Skeletal muscle tissue (tissue), 4 donors: ENCODE results near the gene SPDL1. TPM values are rescaled to one million over a fixed set of nuclear protein-coding genes. Genes with fewer than 3 reads are reported as not detected.

Experiments used
- H3K27ac ChIP-seq: one replicate; pipeline ENCODE4 v1.7.0; 2013; ENCODE audit warnings: mild to moderate bottlenecking, low read depth, low read length, inconsistent platforms
- H3K27me3 ChIP-seq, 3 donors: one replicate each; pipeline ENCODE4 v1.7.0; 2013; ENCODE audit warnings: low read length in 3 of 3; ENCODE audit not compliant: control insufficient read depth in 3 of 3, insufficient read depth in 3 of 3
- H3K36me3 ChIP-seq, 3 donors: one replicate each; pipeline ENCODE4 v1.7.0; 2013; ENCODE audit warnings: low read length in 3 of 3; ENCODE audit not compliant: control insufficient read depth in 3 of 3, insufficient read depth in 3 of 3
- H3K4me1 ChIP-seq, 3 donors: one replicate each; pipeline ENCODE4 v1.7.0; 2013; ENCODE audit warnings: low read length in 3 of 3, mild to moderate bottlenecking in 3 of 3; ENCODE audit not compliant: control insufficient read depth in 3 of 3, insufficient read depth in 3 of 3
- H3K4me3 ChIP-seq, 3 donors: one replicate each; pipeline ENCODE4 v1.7.0; 2013; ENCODE audit warnings: low read length in 3 of 3
- H3K9ac ChIP-seq, 3 donors: one replicate each; pipeline ENCODE4 v1.7.0; 2013; ENCODE audit warnings: low read length in 3 of 3, mild to moderate bottlenecking in 3 of 3, moderate library complexity in 2 of 3, low read depth in 1 of 3
- H3K9me3 ChIP-seq, 3 donors: one replicate each; pipeline ENCODE4 v1.7.0; 2013; ENCODE audit warnings: low read length in 3 of 3; ENCODE audit not compliant: control insufficient read depth in 3 of 3
- total RNA-seq: library from RNA; depleted of rRNA; stranded (reverse); fragments of >200 nt; gene quantifications from one replicate; pipeline ENCODE4 v1.2.3, GENCODE V29; 2014
- donor health status: Osteomylitis.

Gene SPDL1
- total RNA-seq, result 8.4 TPM

- peaks cover 0 to 10% (median 5%) of the 10 kb centered on the region in 3 donors for H3K4me1 ChIP-seq
- no peaks in the 10 kb centered on the region for H3K27me3 ChIP-seq
- peak within 1 kb of the TSS; percentile 83 to 92 (median 88) for H3K4me3 ChIP-seq
- H3K27ac ChIP-seq, result peak within 1 kb of the TSS; percentile 52
- no peaks in the 10 kb centered on the region for H3K9me3 ChIP-seq
- H3K9ac ChIP-seq, result peak within 1 kb of the TSS; percentile 76 to 93 (median 85)
- H3K36me3 ChIP-seq, result no peaks in the 10 kb centered on the region
Measured at GRCh38 chr5:169583424-169584220, at the start of gene SPDL1. Gene SPDL1 (plus strand): TSS chr5:169583773. CDS start chr5:169588417, 4,644 bp downstream.

- Histone ChIP-seq H3K9ac (no peak overlapping the region), H3K27ac (peak overlapping the region; percentile 1), H3K4me3 (no peak overlapping the region), H3K4me1 (no peaks in the 10 kb centered on the region), H3K27me3 (no peaks in the 10 kb centered on the region), H3K36me3 (no peaks in the 10 kb centered on the region), H3K9me3 (no peaks in the 10 kb centered on the region)
Measured at GRCh38 chr5:169534311-169534880, 49.2 kb upstream of the SPDL1 start.

GRCh38 chr5:169534939-169535338, 48.6 kb upstream of the SPDL1 start:
- Histone ChIP-seq H3K27ac (peak overlapping the region; percentile 1), H3K36me3 (no peaks in the 10 kb centered on the region), H3K27me3 (no peaks in the 10 kb centered on the region), H3K4me3 (no peak overlapping the region), H3K9ac (no peak overlapping the region), H3K4me1 (no peaks in the 10 kb centered on the region), H3K9me3 (no peaks in the 10 kb centered on the region)

- Histone ChIP-seq H3K27ac (no peak overlapping the region), H3K36me3 (no peaks in the 10 kb centered on the region)
Measured at GRCh38 chr5:169538944-169539343, 44.6 kb upstream of the SPDL1 start.

GRCh38 chr5:169542811-169543210, 40.8 kb upstream of the SPDL1 start:
- Histone ChIP-seq H3K4me1 (no peaks in the 10 kb centered on the region), H3K36me3 (no peaks in the 10 kb centered on the region), H3K27ac (no peak overlapping the region), H3K9me3 (no peaks in the 10 kb centered on the region), H3K4me3 (no peak overlapping the region), H3K27me3 (no peaks in the 10 kb centered on the region), H3K9ac (no peak overlapping the region)

More at GRCh38 chr5:169538944-169539343, 44.6 kb upstream of the SPDL1 start:
- no peak overlapping the region for H3K9ac ChIP-seq
- no peak overlapping the region for H3K4me3 ChIP-seq
- H3K9me3 ChIP-seq, result no peaks in the 10 kb centered on the region
- no peaks in the 10 kb centered on the region for H3K4me1 ChIP-seq
- no peaks in the 10 kb centered on the region for H3K27me3 ChIP-seq

GRCh38 chr5:169544264-169544950, 39.2 kb upstream of the SPDL1 start:
- Histone ChIP-seq H3K36me3 (no peaks in the 10 kb centered on the region), H3K27ac (no peak overlapping the region), H3K27me3 (no peaks in the 10 kb centered on the region), H3K9me3 (no peaks in the 10 kb centered on the region), H3K9ac (no peak overlapping the region), H3K4me3 (no peak overlapping the region), H3K4me1 (no peaks in the 10 kb centered on the region)

GRCh38 chr5:169545762-169546161, 37.8 kb upstream of the SPDL1 start:
- H3K4me1 ChIP-seq, result no peaks in the 10 kb centered on the region
- no peak overlapping the region for H3K9ac ChIP-seq
- no peaks in the 10 kb centered on the region for H3K36me3 ChIP-seq
- peaks cover 0 to 4% (median 0%) of the 10 kb centered on the region in 3 donors for H3K27me3 ChIP-seq
- H3K27ac ChIP-seq, result no peak overlapping the region
- H3K9me3 ChIP-seq, result no peaks in the 10 kb centered on the region
- H3K4me3 ChIP-seq, result no peak overlapping the region

GRCh38 chr5:169546346-169546745, 37.2 kb upstream of the SPDL1 start:
- Histone ChIP-seq H3K27ac (no peak overlapping the region), H3K9ac (no peak overlapping the region), H3K9me3 (no peaks in the 10 kb centered on the region), H3K4me3 (no peak overlapping the region), H3K36me3 (no peaks in the 10 kb centered on the region), H3K4me1 (no peaks in the 10 kb centered on the region), H3K27me3 (peaks cover 0 to 5% (median 0%) of the 10 kb centered on the region in 3 donors)

- H3K4me3 ChIP-seq, result no peak overlapping the region
- peaks cover 0 to 9% (median 0%) of the 10 kb centered on the region in 3 donors for H3K27me3 ChIP-seq
- H3K9ac ChIP-seq, result no peak overlapping the region
- no peaks in the 10 kb centered on the region for H3K9me3 ChIP-seq
- no peak overlapping the region for H3K27ac ChIP-seq
- no peaks in the 10 kb centered on the region for H3K4me1 ChIP-seq
- H3K36me3 ChIP-seq, result no peaks in the 10 kb centered on the region
Measured at GRCh38 chr5:169547508-169547907, 36.1 kb upstream of the SPDL1 start.

GRCh38 chr5:169548315-169548714, 35.3 kb upstream of the SPDL1 start:
- Histone ChIP-seq H3K4me3 (no peak overlapping the region), H3K36me3 (no peaks in the 10 kb centered on the region), H3K9me3 (no peaks in the 10 kb centered on the region), H3K27me3 (peaks cover 0 to 9% (median 0%) of the 10 kb centered on the region in 3 donors), H3K9ac (no peak overlapping the region), H3K27ac (no peak overlapping the region), H3K4me1 (no peaks in the 10 kb centered on the region)
